NOMO-1 treated with DMSO at 0.1 percent for 48 hours (cell line): ENCODE results near the gene ADCYAP1R1.

ENCODE experiments used
- DNase-seq: peaks from one replicate; lab custom pipeline; 2025; ENCODE audit not compliant: unreplicated experiment; lab: John Stamatoyannopoulos, UW

The ADCYAP1R1 gene

GRCh38 chr7:31066516-31067130, 14.5 kb downstream of the ADCYAP1R1 start:
- DNase-seq, result no peak

- DNase-seq, result no peak
Observed at GRCh38 chr7:31067491-31067890, 15.4 kb downstream of the ADCYAP1R1 start.

GRCh38 chr7:31068006-31068675, 16.0 kb downstream of the ADCYAP1R1 start:
- no peak for DNase-seq

GRCh38 chr7:31069860-31070555, 17.9 kb downstream of the ADCYAP1R1 start:
- no peak for DNase-seq

- DNase-seq, result no peak
Observed at GRCh38 chr7:31070991-31071644, 19.0 kb downstream of the ADCYAP1R1 start.

- no peak for DNase-seq
Observed at GRCh38 chr7:31071645-31072029, 19.5 kb downstream of the ADCYAP1R1 start.

GRCh38 chr7:31073326-31074119, 21.4 kb downstream of the ADCYAP1R1 start:
- no peak for DNase-seq

- DNase-seq, result no peak
Observed at GRCh38 chr7:31074120-31074383, 21.9 kb downstream of the ADCYAP1R1 start.

- DNase-seq, result no peak
Observed at GRCh38 chr7:31074403-31075085, 22.4 kb downstream of the ADCYAP1R1 start.

GRCh38 chr7:31075086-31075405, 22.9 kb downstream of the ADCYAP1R1 start:
- no peak for DNase-seq

- no peak for DNase-seq
Observed at GRCh38 chr7:31076051-31076450, 23.9 kb downstream of the ADCYAP1R1 start.

GRCh38 chr7:31076641-31077310, 24.7 kb downstream of the ADCYAP1R1 start:
- no peak for DNase-seq

GRCh38 chr7:31077484-31078362, 25.6 kb downstream of the ADCYAP1R1 start:
- DNase-seq, result no peak

- no peak for DNase-seq
Observed at GRCh38 chr7:31078363-31078990, 26.4 kb downstream of the ADCYAP1R1 start.

GRCh38 chr7:31079126-31079823, 27.2 kb downstream of the ADCYAP1R1 start:
- no peak for DNase-seq

GRCh38 chr7:31079824-31080511, 27.9 kb downstream of the ADCYAP1R1 start:
- DNase-seq, result no peak

GRCh38 chr7:31080763-31081162, 28.7 kb downstream of the ADCYAP1R1 start:
- no peak for DNase-seq

GRCh38 chr7:31082017-31082416, 29.9 kb downstream of the ADCYAP1R1 start:
- DNase-seq, result no peak
